Measurements from ENCODE around the gene TMEM151B.

DNA sequence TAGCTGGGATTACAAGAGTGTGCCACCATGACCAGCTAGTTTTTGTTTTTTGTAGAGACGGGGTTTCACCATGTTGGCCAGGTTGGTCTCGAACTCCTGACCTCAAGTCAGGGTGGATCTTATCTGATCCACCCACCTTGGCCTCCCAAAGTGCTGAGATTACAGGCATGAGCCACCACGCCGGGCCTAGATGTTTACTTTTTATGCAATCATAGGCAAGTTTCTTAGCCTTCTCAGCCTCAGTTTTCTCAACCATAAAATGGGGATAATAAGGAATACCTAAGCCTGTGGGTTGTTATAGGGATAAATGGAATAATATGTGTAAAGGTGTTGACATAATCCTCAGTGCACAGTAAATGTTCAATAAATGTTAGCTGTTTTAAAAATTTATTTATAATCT, 82.0 kb downstream of the TMEM151B start:
- no peak for TF ChIP-seq FOXJ3 (CRISPR knock-in tag; IDR thresholded peaks at IDR 0.05)
- TF ChIP-seq CTCF (IDR thresholded peaks at IDR 0.05), result no peak
- no peak for TF ChIP-seq GATA2 (CRISPR knock-in tag; IDR thresholded peaks at IDR 0.05)
- no peak for TF ChIP-seq CHD2 (IDR thresholded peaks at IDR 0.05; ENCODE audit: low read length, partially characterized antibody)
- no peak for TF ChIP-seq USF1 (IDR thresholded peaks at IDR 0.05; ENCODE audit: borderline replicate concordance, low read depth)
- TF ChIP-seq JUND (IDR thresholded peaks at IDR 0.05), result no peak
- TF ChIP-seq EP300 (IDR thresholded peaks at IDR 0.05; ENCODE audit: borderline replicate concordance in 1 of 2, low read depth in 1 of 2, low read length in 1 of 2), result no peak
- no peak for TF ChIP-seq SIN3A (IDR thresholded peaks at IDR 0.05; ENCODE audit: borderline replicate concordance, low read depth, low read length)
